MG63 (cell line): ENCODE measurements around the gene TANK. TPM values are rescaled to one million over a fixed set of nuclear protein-coding genes. Genes with fewer than 3 reads are reported as not detected.

Experiments
- DNase-seq: peaks from one replicate; pipeline ENCODE4 v3.0.0-alpha.2; 2020
- H3K27me3 ChIP-seq: fragments of 250-450 bp; sonication (Bioruptor Pico); 2 replicates; pipeline ENCODE4 v1.5.1; 2020; ENCODE audit warnings: mild to moderate bottlenecking, moderate library complexity
- H3K36me3 ChIP-seq: fragments of 250-450 bp; sonication (Bioruptor Pico); 2 replicates; pipeline ENCODE4 v1.5.1; 2020; ENCODE audit warnings: mild to moderate bottlenecking, moderate library complexity
- H3K4me3 ChIP-seq: fragments of 250-450 bp; sonication (Bioruptor Pico); 2 replicates; pipeline ENCODE4 v1.5.1; 2020; ENCODE audit warnings: mild to moderate bottlenecking, moderate library complexity
- H3K9me3 ChIP-seq: fragments of 250-450 bp; sonication (Bioruptor Pico); 2 replicates; pipeline ENCODE4 v1.5.1; 2020; ENCODE audit warnings: mild to moderate bottlenecking, moderate library complexity
- total RNA-seq: library from RNA; depleted of rRNA; stranded (reverse); fragments of >200 nt; shearing (Covaris generic); gene quantifications from 2 replicates; pipeline ENCODE4 v1.2.3, GENCODE V29; 2014; ENCODE audit warnings: low replicate concordance; rRNA removed

The TANK gene, protein sequence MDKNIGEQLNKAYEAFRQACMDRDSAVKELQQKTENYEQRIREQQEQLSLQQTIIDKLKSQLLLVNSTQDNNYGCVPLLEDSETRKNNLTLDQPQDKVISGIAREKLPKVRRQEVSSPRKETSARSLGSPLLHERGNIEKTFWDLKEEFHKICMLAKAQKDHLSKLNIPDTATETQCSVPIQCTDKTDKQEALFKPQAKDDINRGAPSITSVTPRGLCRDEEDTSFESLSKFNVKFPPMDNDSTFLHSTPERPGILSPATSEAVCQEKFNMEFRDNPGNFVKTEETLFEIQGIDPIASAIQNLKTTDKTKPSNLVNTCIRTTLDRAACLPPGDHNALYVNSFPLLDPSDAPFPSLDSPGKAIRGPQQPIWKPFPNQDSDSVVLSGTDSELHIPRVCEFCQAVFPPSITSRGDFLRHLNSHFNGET
- 28.1 and 30.7 TPM in 2 replicates for total RNA-seq

DNA sequence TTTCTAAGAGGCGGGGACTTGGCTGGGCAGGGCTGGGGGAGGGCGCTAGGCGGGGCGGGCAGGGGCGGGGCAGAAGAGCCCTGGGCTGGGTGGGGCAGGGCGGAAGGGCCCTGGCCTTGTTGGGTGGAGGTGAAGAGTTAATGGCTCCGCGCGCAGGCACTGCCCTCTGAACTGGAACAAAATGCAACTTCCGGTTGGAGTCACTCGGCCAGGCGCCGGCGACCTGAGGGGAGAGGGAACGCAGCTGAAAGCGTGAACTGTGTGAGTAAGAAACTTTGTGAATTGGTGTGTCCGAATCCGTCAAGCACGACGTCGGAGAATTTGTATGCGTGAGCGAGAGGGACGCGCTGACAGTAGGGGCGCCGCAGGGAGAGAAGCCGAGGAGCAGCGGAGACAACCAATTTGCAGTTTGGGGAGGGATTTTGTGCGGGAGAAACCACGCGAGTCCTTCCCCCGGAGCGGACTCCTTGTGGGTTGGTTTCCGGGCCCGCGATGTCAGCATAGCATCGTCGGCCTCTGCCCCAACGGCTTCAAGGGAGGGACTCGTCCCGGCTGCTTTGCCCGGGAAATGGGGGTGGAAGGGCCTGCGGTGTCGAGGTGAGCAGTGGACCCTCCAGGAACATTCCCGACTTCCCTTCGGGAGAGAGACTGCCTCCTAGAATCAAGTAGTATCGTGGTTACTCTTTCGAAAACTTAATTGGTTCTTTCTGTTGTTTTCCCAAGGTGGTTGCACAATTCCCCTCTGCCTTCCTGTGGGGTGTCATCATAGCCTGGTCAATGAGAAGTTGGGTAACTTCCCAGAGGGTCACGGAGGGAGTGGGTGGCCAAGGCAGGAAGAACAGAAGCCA is at the start of gene TANK:
TANK (plus strand) TSS at position 203 of the 848 bp plus-strand sequence. CDS start 19,235 bp downstream, outside the sequence.
- H3K27me3 ChIP-seq: no peaks in the 10 kb centered on the region
- H3K36me3 ChIP-seq: peaks cover 43% of the 10 kb centered on the region
- no peaks in the 10 kb centered on the region for H3K9me3 ChIP-seq
- peak within 1 kb of the TSS; percentile 99 for H3K4me3 ChIP-seq
- DNase-seq: peak; percentile 93

DNA sequence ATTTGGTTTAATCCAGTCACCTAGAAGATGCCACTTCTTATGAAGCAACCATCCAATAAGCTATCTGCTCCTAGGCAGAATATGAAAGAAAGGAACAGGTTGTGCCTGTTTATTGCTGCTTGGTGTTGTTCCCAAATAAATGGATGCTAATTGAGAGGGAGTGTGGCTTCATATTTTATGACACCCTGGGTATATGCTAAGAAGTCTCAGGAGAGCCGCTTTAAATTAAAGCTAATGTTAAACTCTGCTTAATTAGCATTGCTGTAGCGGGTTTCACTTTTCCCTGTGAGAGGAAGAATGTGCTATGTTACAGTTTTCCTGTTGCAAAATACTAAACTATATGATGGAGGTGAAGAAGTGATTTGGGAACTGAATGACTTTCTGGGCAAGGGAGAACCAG is 48.7 kb upstream of the TANK start:
- Histone ChIP-seq H3K9me3 (no peaks in the 10 kb centered on the region), H3K4me3 (no peak overlapping the region), H3K27me3 (no peaks in the 10 kb centered on the region), H3K36me3 (no peaks in the 10 kb centered on the region)
- DNase-seq: no peak

DNA sequence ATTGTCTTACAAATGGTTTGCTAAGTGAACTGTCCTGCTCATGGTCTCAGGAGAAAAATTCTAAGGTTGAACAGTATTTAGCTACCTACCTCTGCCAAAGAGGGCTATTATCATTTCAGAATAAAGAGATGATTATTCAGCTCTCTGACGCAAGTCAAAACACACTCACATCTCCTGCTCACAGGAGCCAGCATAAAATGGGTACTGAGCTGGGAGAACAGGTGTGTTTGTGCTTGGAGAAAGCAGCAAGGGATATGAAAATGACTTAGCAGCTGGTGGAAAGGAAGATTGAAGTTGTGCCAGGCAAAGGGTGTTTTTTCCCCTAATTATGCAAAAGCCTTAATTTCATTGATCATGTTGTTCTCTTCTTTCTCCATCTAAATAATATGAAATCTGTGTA is 47.3 kb upstream of the TANK start:
- H3K36me3 ChIP-seq: no peaks in the 10 kb centered on the region
- no peak for DNase-seq
- H3K4me3 ChIP-seq: no peak overlapping the region
- H3K27me3 ChIP-seq: no peaks in the 10 kb centered on the region
- H3K9me3 ChIP-seq: no peaks in the 10 kb centered on the region

DNA sequence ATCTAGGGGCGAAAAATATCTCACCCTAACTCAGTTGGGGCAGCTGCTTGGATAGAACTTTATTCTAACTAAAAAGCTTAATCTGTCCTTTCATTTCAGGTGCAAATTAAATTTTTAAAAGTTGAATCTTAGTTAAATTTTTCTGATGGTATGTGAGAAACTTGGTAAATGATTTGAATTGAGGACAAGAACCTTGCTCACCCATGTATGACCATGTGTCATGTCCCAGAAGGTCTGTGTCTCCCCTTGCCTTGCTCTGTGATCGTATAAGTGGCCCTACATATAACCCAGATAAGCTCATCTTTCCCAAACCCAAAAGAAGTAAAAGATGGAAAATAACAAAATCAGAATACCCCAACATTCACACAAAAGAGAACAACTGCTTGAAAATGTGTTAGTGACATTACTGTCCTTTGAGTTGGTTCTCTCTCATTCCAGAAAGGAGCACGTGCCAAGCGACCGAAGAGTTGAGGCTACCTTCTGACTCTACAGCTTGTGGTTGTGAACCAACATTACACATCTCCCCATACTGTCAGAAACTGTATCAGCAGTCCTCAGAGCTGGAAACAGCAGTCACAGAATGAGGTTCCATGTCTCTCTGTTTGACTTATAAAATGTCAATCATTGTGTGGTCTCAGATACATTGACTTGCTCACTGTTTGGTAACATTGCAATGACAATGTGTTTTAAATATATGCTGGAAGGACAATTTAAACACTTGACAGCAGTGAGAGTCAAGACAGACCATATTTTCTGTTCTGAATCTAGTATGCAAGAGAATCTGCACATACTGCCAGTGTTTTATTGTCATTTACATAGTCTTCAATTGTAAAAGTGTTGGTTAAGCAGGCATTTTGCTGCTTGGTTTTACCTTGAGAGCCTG is 46.3 kb upstream of the TANK start:
- DNase-seq: no peak
- no peak overlapping the region for H3K4me3 ChIP-seq
- H3K27me3 ChIP-seq: no peaks in the 10 kb centered on the region
- no peaks in the 10 kb centered on the region for H3K9me3 ChIP-seq
- no peaks in the 10 kb centered on the region for H3K36me3 ChIP-seq

DNA sequence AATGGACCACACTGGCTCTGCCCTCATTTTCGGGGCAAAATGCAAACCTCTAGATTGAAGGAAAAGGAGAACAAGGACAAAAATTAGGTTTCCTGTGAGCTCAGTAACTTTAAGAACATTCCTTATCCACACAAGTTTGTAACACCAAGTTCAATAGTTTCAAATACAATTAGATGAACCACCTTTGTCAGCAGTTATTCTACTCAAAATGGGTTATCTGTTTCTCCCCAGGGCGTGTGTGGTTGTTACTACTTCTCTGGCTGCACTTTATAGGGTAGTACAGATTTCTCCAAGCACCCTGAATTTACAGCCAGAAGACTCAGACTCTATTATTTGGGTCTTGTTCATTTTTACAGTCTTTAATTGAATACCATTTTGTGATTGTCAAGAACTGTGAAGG is 45.0 kb upstream of the TANK start:
- H3K9me3 ChIP-seq: no peaks in the 10 kb centered on the region
- H3K27me3 ChIP-seq: no peaks in the 10 kb centered on the region
- DNase-seq: no peak
- H3K4me3 ChIP-seq: no peak overlapping the region
- H3K36me3 ChIP-seq: no peaks in the 10 kb centered on the region

DNA sequence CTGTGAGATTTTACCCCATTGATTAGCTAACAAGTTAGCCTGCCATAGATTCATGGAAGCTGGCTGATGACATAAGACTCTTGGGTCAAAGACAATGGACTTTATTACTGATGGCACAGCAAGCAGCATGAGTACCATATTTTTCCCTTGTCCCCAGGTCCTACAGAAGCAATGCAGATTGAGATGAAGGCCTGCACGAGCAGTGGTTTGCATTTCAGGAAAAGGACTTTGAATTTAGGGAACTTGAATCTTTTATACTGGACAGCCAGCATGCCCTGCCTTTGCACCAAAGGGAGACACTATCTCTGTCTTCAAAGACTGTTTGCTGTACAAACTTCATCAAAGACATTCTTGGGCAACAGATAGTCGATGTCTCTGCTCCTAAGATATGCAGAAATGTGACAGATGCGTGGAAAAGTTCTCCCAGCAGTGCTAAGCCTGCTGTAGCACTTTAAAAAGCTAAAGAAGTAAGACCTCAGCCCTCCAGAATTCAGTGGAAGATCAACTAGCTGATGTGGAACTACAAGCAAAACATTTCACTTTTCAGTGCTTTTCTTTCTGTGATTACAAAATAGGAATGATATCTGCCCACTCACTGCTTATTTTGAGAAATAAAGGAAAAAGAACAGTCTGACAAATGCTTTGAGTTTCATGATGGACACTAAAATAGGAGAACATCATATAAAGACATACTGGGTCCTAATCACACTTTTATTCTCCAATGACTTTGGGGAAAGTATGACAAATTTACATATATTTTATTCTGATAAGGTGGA is 44.4 kb upstream of the TANK start:
- no peaks in the 10 kb centered on the region for H3K36me3 ChIP-seq
- H3K27me3 ChIP-seq: no peaks in the 10 kb centered on the region
- H3K4me3 ChIP-seq: no peak overlapping the region
- DNase-seq: no peak
- H3K9me3 ChIP-seq: no peaks in the 10 kb centered on the region

DNA sequence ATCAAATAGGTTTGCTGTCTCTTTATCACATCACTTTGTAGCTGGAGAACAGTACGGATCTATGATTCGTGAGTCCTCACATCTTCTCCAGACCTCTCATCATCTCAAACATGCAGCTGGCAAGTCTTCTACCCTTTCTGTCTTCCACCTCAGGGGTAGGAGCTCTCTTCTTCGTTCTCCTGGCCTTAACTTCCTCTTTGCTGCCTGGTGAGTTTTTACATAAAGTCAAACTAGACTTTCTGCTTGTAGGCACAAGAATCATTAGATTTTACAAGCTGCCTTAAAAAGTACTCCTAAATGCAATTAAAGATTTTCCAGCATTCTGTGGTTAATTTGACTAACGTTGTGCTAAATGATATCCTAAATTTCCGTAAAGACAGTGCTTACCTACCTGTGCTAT is 43.7 kb upstream of the TANK start:
- H3K9me3 ChIP-seq: no peaks in the 10 kb centered on the region

DNA sequence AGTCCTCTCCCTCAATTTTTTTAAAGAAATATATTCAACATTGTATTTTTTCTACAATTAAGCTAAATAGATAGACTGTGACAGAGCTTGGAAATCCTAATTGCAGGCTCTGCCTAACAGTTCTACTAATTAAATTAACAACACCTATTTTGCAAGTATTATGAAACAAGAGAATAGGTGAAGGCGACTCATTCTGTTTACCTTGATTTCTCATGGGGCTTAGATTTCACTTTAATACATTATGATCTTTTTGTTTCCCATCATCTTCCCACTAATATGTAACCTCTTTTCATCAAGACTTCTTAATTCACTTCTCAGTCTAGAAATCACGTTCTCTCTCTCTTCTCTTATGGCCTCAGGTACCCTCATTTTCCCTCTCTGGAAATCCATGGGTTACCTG is 42.7 kb upstream of the TANK start:
- H3K27me3 ChIP-seq: no peaks in the 10 kb centered on the region
- DNase-seq: no peak
- H3K4me3 ChIP-seq: no peak overlapping the region

More for the DNA sequence above, 43.7 kb upstream of the TANK start:
- Histone ChIP-seq H3K36me3 (no peaks in the 10 kb centered on the region), H3K27me3 (no peaks in the 10 kb centered on the region), H3K4me3 (no peak overlapping the region)
- DNase-seq: no peak

DNA sequence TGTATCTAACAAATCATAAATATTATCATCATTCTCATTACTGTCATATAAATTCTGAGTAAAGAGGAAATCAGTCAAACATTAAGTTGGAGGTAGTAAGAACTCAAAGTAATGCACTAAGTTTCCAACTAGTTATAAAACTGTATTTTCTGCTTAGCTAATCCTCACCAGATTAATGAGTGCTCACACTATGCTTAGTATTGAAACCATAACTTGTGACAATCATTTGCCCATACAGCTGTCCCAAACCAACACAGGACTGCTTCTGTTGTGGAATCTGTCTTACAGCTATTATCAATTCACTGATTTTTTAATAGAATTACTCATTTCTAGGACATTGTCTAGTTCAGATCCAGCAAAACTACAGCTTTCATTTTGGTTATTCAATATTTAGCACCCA is 41.5 kb upstream of the TANK start:
- Histone ChIP-seq H3K4me3 (no peak overlapping the region), H3K9me3 (no peaks in the 10 kb centered on the region), H3K36me3 (no peaks in the 10 kb centered on the region), H3K27me3 (no peaks in the 10 kb centered on the region)
- DNase-seq: no peak

More for the DNA sequence above, 42.7 kb upstream of the TANK start:
- no peaks in the 10 kb centered on the region for H3K36me3 ChIP-seq
- no peaks in the 10 kb centered on the region for H3K9me3 ChIP-seq

DNA sequence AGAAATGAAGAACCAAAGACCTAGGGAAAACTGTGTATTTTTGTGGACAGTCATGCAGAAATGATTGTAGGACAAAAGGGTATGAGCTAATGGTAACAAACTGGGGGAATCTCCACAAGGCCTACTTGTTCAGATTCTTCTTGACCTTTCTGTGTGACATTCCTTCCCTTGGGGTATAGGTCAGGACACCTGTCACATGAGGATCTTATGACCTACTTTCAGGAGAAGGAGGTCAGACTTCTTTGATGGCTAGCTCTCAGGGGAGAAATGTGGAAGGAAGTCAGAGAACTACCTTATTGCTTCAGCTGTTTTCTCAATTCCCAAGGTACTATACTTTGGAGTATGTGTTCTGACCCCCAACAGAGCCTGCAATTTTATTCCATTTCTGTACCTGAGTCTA is 40.7 kb upstream of the TANK start:
- no peak for DNase-seq
- H3K27me3 ChIP-seq: no peaks in the 10 kb centered on the region
- H3K9me3 ChIP-seq: no peaks in the 10 kb centered on the region
- H3K36me3 ChIP-seq: no peaks in the 10 kb centered on the region
- no peak overlapping the region for H3K4me3 ChIP-seq

DNA sequence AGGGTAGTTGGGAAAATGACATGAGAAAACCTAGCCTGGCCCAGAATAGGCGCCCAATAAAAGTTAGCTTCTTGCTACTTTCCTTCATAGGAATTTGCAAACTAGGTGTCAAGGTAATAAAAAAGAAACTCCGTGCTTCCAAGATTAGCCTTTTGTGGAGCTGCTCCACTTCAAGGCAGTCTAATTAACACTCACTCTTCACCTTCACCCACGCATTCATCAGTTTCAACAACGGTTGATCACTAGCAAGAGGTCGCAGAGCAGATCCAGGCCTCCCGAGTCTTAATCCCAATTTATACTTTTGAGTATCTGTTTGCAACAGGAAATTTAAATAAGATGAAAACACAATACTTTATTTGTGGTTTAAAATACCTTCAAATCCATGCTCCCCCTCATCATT is 39.5 kb upstream of the TANK start:
- H3K9me3 ChIP-seq: no peaks in the 10 kb centered on the region

DNA sequence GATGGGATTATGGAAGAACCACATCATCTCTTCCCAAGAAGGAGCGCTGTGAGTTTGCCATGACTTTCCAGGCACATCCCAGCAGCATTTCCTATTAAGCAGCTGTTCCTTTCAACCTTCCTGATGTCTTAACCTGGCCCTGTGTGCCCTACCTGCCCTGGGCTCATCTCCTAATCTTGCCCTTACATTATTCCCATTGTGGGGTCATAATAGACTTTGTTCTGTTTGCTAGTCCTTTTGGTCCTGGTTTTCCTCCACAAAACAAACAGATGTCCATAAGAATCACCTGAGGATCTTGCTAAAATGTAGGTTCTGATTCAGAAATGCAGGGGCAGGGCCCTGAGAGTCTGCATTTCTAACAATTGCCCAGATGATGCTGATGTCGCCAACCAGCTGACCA is 38.6 kb upstream of the TANK start:
- no peaks in the 10 kb centered on the region for H3K27me3 ChIP-seq
- no peak overlapping the region for H3K4me3 ChIP-seq
- DNase-seq: no peak
- no peaks in the 10 kb centered on the region for H3K9me3 ChIP-seq
- no peaks in the 10 kb centered on the region for H3K36me3 ChIP-seq

More for the DNA sequence above, 39.5 kb upstream of the TANK start:
- H3K27me3 ChIP-seq: no peaks in the 10 kb centered on the region
- H3K4me3 ChIP-seq: no peak overlapping the region
- H3K36me3 ChIP-seq: no peaks in the 10 kb centered on the region
- DNase-seq: no peak

DNA sequence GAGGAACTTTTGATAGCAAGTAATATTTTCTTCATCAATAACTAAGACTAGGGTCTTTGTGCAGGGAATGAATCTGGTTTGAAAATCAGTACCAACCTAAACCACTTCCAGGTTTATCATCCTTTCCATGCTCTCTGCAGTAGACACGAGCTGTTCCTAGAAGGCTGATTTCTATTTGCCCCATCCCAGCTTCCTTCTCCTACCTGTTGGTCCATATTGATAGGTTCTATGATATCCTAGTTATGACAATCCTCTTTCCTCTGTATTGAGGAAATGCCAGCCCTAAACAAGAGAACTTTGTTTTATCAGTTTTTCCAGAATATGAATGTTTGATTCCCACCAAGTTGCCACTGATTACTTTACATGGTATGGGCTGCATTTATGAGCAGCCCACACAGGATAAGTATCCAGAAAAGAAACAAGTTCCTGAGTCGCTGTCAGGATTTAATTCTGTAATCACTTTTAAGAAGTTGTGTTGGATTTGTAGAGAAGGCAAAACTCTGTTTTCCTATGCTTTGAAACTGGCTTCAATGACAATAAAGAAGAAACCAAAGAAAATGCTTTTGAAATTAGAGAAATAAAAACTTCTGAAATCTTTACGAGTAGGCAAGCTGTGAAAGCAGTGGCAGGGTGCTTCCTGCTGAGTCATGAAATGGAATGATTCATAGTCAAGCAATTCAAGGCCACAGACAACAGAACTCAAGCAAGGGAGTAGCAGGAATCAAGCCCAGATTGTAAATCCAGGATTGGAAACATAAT is 37.3 kb upstream of the TANK start:
- Histone ChIP-seq H3K27me3 (no peaks in the 10 kb centered on the region), H3K4me3 (peak overlapping the region; percentile 9; the same call in 1 of the 2 replicates), H3K9me3 (no peaks in the 10 kb centered on the region), H3K36me3 (no peaks in the 10 kb centered on the region)
- peak; percentile 69 for DNase-seq

DNA sequence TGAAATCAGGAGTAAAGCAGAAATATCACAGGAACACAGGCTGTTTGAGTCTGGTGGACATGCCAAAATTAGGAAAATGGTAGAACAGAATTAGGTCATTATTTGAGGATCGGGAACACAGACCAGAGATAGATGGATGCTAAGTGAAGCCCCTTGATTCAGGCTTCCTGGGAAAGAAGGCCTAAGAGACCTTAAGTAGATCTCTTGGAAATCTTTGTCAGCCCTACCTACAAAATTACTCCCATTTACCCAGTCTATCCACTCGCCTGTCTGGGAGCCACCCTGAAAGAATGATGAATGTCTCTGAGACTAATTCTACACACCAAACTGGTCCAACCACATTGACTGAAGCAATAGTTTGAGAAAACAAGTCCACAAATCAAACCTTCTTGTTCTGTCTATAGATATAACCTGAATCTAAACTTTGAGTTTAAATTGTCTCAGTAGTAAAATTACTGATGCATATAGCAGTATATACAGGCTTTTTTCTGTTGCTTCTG is 36.6 kb upstream of the TANK start:
- no peak for DNase-seq
- Histone ChIP-seq H3K27me3 (no peaks in the 10 kb centered on the region), H3K9me3 (no peaks in the 10 kb centered on the region)

DNA sequence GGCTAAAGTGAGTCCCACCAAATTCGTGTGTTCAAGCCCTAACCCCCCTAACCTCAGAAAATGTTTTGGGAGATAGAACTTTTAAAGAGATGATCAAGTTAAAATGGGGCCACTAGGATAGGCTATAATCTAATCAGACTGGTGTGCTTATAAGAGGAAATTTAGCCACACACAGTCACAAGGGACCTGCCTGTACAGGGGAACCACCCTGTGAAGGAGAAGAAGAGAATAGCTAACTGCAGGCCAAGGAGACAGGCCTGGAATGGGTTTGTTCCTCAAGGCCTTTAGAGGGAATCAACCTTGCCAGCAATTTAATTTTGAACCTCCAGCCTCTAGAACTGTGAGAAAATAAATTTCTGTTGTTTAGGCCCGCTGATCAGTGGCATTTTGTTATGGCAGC is 36.0 kb upstream of the TANK start:
- Histone ChIP-seq H3K9me3 (no peaks in the 10 kb centered on the region), H3K4me3 (no peak overlapping the region)
- no peak for DNase-seq

More for the DNA sequence above, 36.6 kb upstream of the TANK start:
- H3K36me3 ChIP-seq: no peaks in the 10 kb centered on the region
- no peak overlapping the region for H3K4me3 ChIP-seq

More for the DNA sequence above, 36.0 kb upstream of the TANK start:
- H3K36me3 ChIP-seq: no peaks in the 10 kb centered on the region
- no peaks in the 10 kb centered on the region for H3K27me3 ChIP-seq
